Measurements from ENCODE around the gene RNF41. TPM values are rescaled to one million over a fixed set of nuclear protein-coding genes. Genes with fewer than 3 reads are reported as not detected.
A peak's percentile ranks its signal among the peaks of the same experiment; 100 is the strongest.

RNF41 gene
- total and polyA plus RNA-seq, 2 of the 13 experiments (the other 11 are each of a cell fraction or from before 2014, with no cell fraction given), result 27.1 to 39.4 TPM

DNA sequence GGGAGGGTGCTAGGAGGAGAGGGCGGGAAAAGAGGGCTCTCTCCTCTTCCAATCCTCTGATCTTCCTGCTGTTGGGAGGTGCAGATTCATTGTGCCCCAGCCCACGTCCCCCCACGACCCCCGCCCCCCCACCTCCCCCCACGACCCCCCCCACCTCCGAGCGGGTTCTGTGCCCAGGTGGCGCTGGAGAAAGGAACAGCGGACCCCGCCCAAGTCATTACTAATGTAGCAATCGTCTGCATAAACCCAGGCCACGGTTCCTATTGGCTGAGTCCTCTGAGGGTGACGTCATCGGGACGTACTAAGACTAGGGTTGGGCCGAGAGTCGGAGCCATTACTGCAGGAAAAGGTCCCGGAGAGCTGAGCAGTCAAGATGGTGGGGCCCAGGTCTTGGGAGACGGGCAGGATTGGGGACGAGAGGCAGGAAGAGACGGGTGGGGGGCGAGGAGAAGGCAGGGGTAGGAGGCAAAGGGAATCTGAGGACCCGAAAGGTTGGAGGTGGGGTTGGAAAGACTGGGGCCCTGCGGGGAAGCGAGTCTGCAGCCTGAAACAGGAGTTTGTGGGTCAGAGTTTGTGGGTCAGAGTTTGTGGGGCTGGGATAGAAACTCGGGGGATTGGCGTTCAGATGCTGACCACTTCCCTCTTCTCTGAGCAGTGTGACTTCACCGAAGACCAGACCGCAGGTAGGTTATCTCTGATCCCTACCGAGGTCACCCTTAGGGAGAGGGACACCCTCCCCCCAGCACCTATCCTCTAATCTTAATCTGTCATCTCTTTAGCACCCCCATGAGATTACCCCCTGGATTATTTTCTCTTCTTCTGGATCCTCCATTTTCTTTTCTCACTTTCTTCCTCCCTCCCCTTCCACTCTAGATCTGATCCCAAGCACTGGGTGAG is 63.4 kb downstream of the RNF41 start, which contains the start of gene MYL6 (continued):
- TF ChIP-seq ZXDC (CRISPR knock-in tag; IDR thresholded peaks at IDR 0.05), result no peak; the same call in 1 of the 2 replicates
- no peak for TF ChIP-seq ZNF367 (CRISPR knock-in tag; IDR thresholded peaks at IDR 0.05; ENCODE audit: borderline replicate concordance)
- TF ChIP-seq SP2 (CRISPR knock-in tag; IDR thresholded peaks at IDR 0.05), result 0 out of 2 replicates have a peak, but pooled peaks have one; percentile 22
- TF ChIP-seq ZMYM2 (CRISPR knock-in tag; IDR thresholded peaks at IDR 0.05), result no peak
- TF ChIP-seq PHF5A (CRISPR knock-in tag; IDR thresholded peaks at IDR 0.05; ENCODE audit: low read depth, unreplicated experiment), result peak; percentile 15
- TF ChIP-seq ZNF773 (CRISPR knock-in tag; IDR thresholded peaks at IDR 0.05; ENCODE audit: borderline replicate concordance), result no peak
- peak; percentile 88; the same call in 1 of the 2 replicates for TF ChIP-seq FUBP1 (CRISPR knock-in tag; IDR thresholded peaks at IDR 0.05; ENCODE audit: borderline replicate concordance)
- TF ChIP-seq ZSCAN31 (CRISPR knock-in tag; IDR thresholded peaks at IDR 0.05; ENCODE audit: low read depth), result 0 out of 2 replicates have a peak, but pooled peaks have one; percentile 39
- no peak for TF ChIP-seq ZNF841 (CRISPR knock-in tag; IDR thresholded peaks at IDR 0.05; ENCODE audit: borderline replicate concordance)
- peak; percentile 85 for TF ChIP-seq ATF3 (CRISPR knock-in tag; IDR thresholded peaks at IDR 0.05)
- 0 out of 2 replicates have a peak, but pooled peaks have one; percentile 30 for TF ChIP-seq ZNF138 (CRISPR knock-in tag; IDR thresholded peaks at IDR 0.05; ENCODE audit: low read depth)
- 0 out of 2 replicates have a peak, but pooled peaks have one; percentile 60 for TF ChIP-seq ZFP82 (CRISPR knock-in tag; IDR thresholded peaks at IDR 0.05; ENCODE audit: borderline replicate concordance)
- no peak for TF ChIP-seq SRSF9 (IDR thresholded peaks at IDR 0.05; ENCODE audit: borderline replicate concordance, insufficient read depth, low read depth, low read length, poor library complexity, severe bottlenecking)
- TF ChIP-seq ZNF143 (CRISPR knock-in tag; IDR thresholded peaks at IDR 0.05), result no peak
- 0 out of 2 replicates have a peak, but pooled peaks have one; percentile 19 for TF ChIP-seq SPEN (CRISPR knock-in tag; IDR thresholded peaks at IDR 0.05; ENCODE audit: low read depth)
- no peak for TF ChIP-seq BATF2 (CRISPR knock-in tag; IDR thresholded peaks at IDR 0.05)
- TF ChIP-seq TARDBP (CRISPR knock-in tag; IDR thresholded peaks at IDR 0.05), result peak; percentile 68; the same call in 1 of the 2 replicates
- TF ChIP-seq SALL1 (CRISPR knock-in tag; IDR thresholded peaks at IDR 0.05), result peak; percentile 80
- TF ChIP-seq GATAD2A (CRISPR knock-in tag; IDR thresholded peaks at IDR 0.05), result no peak
- no peak for TF ChIP-seq SMARCE1 (IDR thresholded peaks at IDR 0.05; ENCODE audit: borderline replicate concordance)
- TF ChIP-seq CBX5 (CRISPR knock-in tag; IDR thresholded peaks at IDR 0.05; ENCODE audit: borderline replicate concordance), result no peak

Measured in HepG2 (cell line).